GM12891 (cell line): Measurements from ENCODE around the gene ATG7.
A peak's percentile ranks its signal among the peaks of the same experiment; 100 is the strongest.
"Not testable (repeated sequence)": the region's sequence is repeated elsewhere in the genome, so short reads cannot be mapped to it uniquely, and the experiment has no call there.

Experiments
- DNase-seq: peaks from one replicate; pipeline ENCODE4 v3.0.0; 2011; ENCODE audit warnings: low spot score; ENCODE audit not compliant: insufficient read length
- FAIRE-seq: peaks from 2 replicates; lab custom pipeline; 2011; peaks lifted over from hg19 to GRCh38; lab: Jason Lieb, UNC
- PAX5 ChIP-seq: IDR thresholded peaks from 2 replicates; pipeline ENCODE4 v1.6.1; 2011; ENCODE audit warnings: low read length, moderate library complexity, mild to moderate bottlenecking; ENCODE audit not compliant: insufficient read depth, severe bottlenecking
- POLR2A ChIP-seq: IDR thresholded peaks from 2 replicates; pipeline ENCODE4 v1.6.1; 2011; ENCODE audit warnings: low read depth, low read length, control low read depth
- POLR2AphosphoS5 ChIP-seq: IDR thresholded peaks from 2 replicates; pipeline ENCODE4 v1.6.1; 2011; ENCODE audit warnings: low read depth, low read length, control low read depth
- POU2F2 ChIP-seq: IDR thresholded peaks from 2 replicates; pipeline ENCODE4 v1.6.1; 2011; ENCODE audit warnings: low read depth, mild to moderate bottlenecking, control low read depth, low read length, moderate library complexity
- SPI1 ChIP-seq: IDR thresholded peaks from 2 replicates; pipeline ENCODE4 v1.6.1; 2011; ENCODE audit warnings: low read depth, low read length, control low read depth
- TAF1 ChIP-seq: IDR thresholded peaks from 2 replicates; pipeline ENCODE4 v1.6.1; 2011; ENCODE audit warnings: low read depth, low read length, control low read depth

The ATG7 gene

DNA sequence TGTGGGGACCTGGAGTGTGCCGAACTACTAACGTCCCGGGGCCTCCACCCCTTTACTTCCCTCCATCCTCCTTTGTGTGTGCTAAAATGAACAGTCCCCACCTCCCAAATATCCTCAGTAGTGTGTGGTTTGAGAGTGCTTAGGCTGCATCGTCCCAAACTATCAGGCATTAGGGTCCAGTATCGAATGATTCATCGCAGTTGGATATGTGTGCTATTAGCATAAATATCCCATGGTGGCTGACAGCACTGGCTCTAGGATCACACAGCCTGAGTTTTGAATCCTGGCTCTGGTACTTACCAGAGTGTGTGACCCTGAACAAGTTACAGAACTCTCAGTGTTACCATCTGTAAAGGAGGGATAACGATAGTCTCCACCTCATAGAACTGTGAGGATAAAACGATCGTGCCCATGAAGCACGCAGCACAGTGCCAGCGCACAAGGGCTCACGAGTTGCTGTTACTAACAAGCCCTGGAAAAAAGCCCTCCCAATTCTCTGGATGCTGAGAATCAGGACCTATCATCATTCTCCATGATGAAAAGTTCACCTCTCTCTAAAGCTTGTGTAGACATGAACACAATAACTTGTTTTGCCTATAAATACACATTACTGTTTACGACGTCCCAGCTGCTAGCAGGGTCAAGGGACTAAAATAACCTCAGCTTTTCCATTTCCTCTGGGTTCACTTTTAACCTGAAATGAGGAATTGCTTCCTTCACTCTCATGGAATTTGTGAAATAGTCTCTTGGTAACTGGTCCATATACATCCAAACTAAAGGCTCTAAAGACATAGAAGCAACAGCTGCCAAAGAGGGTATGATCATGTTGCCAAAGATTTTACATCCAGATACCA is 320.5 kb downstream of the ATG7 start:
- no peak for DNase-seq
- no peak for TF ChIP-seq POLR2AphosphoS5
- no peak for TF ChIP-seq PAX5
- no peak for TF ChIP-seq SPI1
- no peak for TF ChIP-seq POLR2A
- no peak for TF ChIP-seq TAF1
- TF ChIP-seq POU2F2: no peak
- FAIRE-seq: no peak

DNA sequence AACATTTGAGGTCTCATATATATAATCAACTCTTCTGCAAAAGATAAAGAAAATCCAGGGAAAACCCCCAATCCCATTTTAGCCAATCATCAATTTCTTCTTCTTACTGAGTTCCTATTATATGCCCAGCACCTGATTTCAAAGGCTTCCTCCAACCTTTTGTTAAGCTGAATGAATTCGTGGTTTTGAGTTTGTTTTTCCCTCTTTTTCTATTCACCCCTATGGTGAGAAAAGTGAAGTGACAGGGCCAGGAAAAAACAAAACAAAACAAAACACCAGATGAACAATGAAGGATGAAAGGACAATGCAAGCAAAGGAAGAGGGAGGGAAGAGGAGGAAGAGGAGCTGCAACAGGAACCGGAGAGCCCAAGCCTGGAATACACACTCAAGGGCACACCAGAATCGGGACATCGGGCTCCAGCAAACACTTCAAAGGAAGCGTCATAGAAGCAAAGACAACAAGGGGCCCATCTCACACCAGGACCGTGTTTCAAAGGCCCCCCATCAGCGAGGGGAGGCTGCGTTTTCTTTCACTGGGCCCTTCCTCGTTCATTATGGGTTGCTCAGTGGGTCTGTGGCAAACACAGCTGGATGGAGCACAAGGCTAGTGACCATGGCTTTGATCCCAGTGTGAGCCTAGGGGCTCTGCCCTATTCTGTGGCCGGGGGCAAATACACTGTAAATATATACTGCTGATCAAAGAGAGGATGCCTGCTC is 321.3 kb downstream of the ATG7 start:
- FAIRE-seq (no peak), DNase-seq (no peak)
- TF ChIP-seq PAX5: no peak
- TF ChIP-seq POU2F2: no peak
- TF ChIP-seq TAF1: no peak
- TF ChIP-seq POLR2AphosphoS5: no peak
- no peak for TF ChIP-seq POLR2A
- no peak for TF ChIP-seq SPI1

- FAIRE-seq, DNase-seq: not testable (repeated sequence)
Observed at GRCh38 chr3:11595024-11595423, 322.8 kb downstream of the ATG7 start.

DNA sequence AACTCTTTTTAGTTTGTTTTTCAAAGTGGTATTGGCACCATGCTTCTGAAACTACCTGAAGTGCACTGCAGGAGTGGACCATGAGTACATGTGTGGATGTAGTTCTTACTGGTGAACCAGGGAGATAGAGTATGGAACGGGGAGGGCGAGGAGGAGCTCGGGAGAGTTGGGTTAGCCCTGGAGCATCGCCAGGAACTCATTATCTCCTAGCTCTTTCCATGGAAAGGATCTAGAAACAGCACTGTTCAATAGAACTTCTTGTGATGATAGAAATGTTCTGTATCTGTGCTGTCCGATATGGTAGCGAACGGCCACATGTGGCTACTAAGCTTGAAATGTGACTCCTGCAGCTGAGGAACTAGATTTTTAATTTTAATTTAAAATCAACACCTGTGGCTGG is 324.2 kb downstream of the ATG7 start:
- no peak for FAIRE-seq
- TF ChIP-seq POU2F2 (no peak), POLR2AphosphoS5 (no peak), PAX5 (no peak), POLR2A (no peak), SPI1 (no peak), TAF1 (no peak)
- DNase-seq: no peak

GRCh38 chr3:11600501-11601282 is 328.5 kb downstream of the ATG7 start:
- no peak for DNase-seq
- FAIRE-seq: no peak
- no peak for TF ChIP-seq TAF1
- TF ChIP-seq POLR2A: no peak
- no peak for TF ChIP-seq POLR2AphosphoS5
- TF ChIP-seq POU2F2: no peak
- TF ChIP-seq SPI1: no peak
- no peak for TF ChIP-seq PAX5

- DNase-seq (peak; percentile 59), FAIRE-seq (peak; percentile 83)
- peak; percentile 57 for TF ChIP-seq SPI1
- TF ChIP-seq PAX5: no peak
- TF ChIP-seq POLR2A: peak; percentile 78
- TF ChIP-seq POU2F2: peak; percentile 84; the same call in 1 of the 2 replicates
- peak; percentile 51; the same call in 1 of the 2 replicates for TF ChIP-seq POLR2AphosphoS5
- TF ChIP-seq TAF1: peak; percentile 53; the same call in 1 of the 2 replicates
Observed at GRCh38 chr3:11601446-11602238, 329.4 kb downstream of the ATG7 start.

- FAIRE-seq (no peak), DNase-seq (no peak)
- TF ChIP-seq POLR2AphosphoS5 (no peak), POU2F2 (no peak), POLR2A (no peak), PAX5 (no peak), TAF1 (no peak), SPI1 (no peak)
Observed at GRCh38 chr3:11602239-11602840, 330.1 kb downstream of the ATG7 start.

DNA sequence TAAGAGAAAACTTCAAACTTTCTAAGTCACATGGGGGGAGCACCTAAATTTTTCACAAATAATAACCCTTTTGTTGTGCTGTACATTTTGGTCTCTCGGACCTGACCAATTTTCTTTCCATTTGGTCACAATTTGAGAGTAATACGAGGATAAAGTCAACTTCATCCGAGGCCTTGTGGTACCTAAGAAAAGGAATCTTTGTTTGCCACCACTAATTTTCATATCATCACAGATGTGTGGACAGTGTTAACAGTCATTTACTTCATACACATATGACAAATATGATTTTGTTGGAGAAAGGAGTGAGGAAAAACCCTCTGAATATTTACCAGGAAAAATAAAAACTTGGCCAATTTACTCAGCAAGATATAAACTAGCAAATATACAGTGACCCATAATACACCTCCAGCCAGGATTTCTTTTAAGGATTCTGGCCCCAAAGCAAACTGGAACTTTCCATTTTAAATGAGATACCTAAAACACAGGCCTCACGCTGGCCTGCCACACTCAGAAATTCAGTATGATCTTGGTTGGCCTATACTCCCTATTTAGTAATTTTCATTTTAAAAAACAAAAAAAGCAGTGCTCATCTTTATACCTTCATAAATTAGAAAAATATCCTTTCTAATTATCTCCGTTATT is 330.8 kb downstream of the ATG7 start:
- TF ChIP-seq TAF1: no peak
- peak; percentile 35 for FAIRE-seq
- DNase-seq: no peak
